ENCODE data around the gene MS4A2.
"Not testable (repeated sequence)": the region's sequence is repeated elsewhere in the genome, so short reads cannot be mapped to it uniquely, and the experiment has no call there.

The MS4A2 gene

GRCh38 chr11:60088364-60088763 is at the start of gene MS4A2:
TSS of gene MS4A2 (plus strand) at chr11:60088664. CDS start at chr11:60088766, 102 bp downstream.
- no peak for DNase-seq

GRCh38 chr11:60040109-60040508 is 48.4 kb upstream of the MS4A2 start, which contains the start of gene OOSP2:
TSS of gene OOSP2 (plus strand) at chr11:60040409. CDS start at chr11:60040460, 51 bp downstream.
- no peak for DNase-seq

GRCh38 chr11:60050422-60050821 is 38.0 kb upstream of the MS4A2 start:
- DNase-seq = not testable (repeated sequence)

GRCh38 chr11:60050839-60051238 is 37.6 kb upstream of the MS4A2 start:
- not testable (repeated sequence) for DNase-seq

- no peak for DNase-seq
Measured at GRCh38 chr11:60056349-60056969, 32.0 kb upstream of the MS4A2 start, which contains the start of gene MS4A3. TSS of gene MS4A3 (plus strand) at chr11:60056665. CDS start at chr11:60061161, 4,496 bp downstream.

- DNase-seq = no peak
Measured at GRCh38 chr11:60059052-60059451, 29.4 kb upstream of the MS4A2 start.

GRCh38 chr11:60059521-60060240 is 28.8 kb upstream of the MS4A2 start:
- no peak for DNase-seq

- no peak for DNase-seq
Measured at GRCh38 chr11:60064111-60064510, 24.4 kb upstream of the MS4A2 start.

- DNase-seq = no peak
Measured at GRCh38 chr11:60065801-60066200, 22.7 kb upstream of the MS4A2 start.

- no peak for DNase-seq
Measured at GRCh38 chr11:60069450-60069849, 19.0 kb upstream of the MS4A2 start.

GRCh38 chr11:60071644-60072043 is 16.8 kb upstream of the MS4A2 start:
- not testable (repeated sequence) for DNase-seq

- no peak for DNase-seq
Measured at GRCh38 chr11:60077216-60077817, 11.1 kb upstream of the MS4A2 start.

- DNase-seq = no peak
Measured at GRCh38 chr11:60077981-60078380, 10.5 kb upstream of the MS4A2 start.

- no peak for DNase-seq
Measured at GRCh38 chr11:60078745-60079144, 9.7 kb upstream of the MS4A2 start.

GRCh38 chr11:60080535-60080934 is 7.9 kb upstream of the MS4A2 start:
- no peak for DNase-seq

- DNase-seq = no peak
Measured at GRCh38 chr11:60084631-60085273, 3.7 kb upstream of the MS4A2 start.

- DNase-seq = no peak
Measured at GRCh38 chr11:60085909-60086308, 2.6 kb upstream of the MS4A2 start.

- DNase-seq = no peak
Measured at GRCh38 chr11:60087239-60087638, 1.2 kb upstream of the MS4A2 start.

GRCh38 chr11:60095477-60096120 is 7.1 kb downstream of the MS4A2 start:
- DNase-seq = no peak

- DNase-seq = no peak
Measured at GRCh38 chr11:60097189-60097588, 8.7 kb downstream of the MS4A2 start.

- no peak for DNase-seq
Measured at GRCh38 chr11:60098508-60098907, 10.0 kb downstream of the MS4A2 start.

- no peak for DNase-seq
Measured at GRCh38 chr11:60100516-60100915, 12.1 kb downstream of the MS4A2 start.

GRCh38 chr11:60101368-60101767 is 12.9 kb downstream of the MS4A2 start:
- not testable (repeated sequence) for DNase-seq

All from stimulated activated CD4-positive, alpha-beta T cell treated with anti-CD3 and anti-CD28 coated beads, Interleukin-4, amount 100 ng/mL, for 4 hours (primary cell).